HepG2 (cell line): ENCODE measurements around the gene CA12. TPM values are rescaled to one million over a fixed set of nuclear protein-coding genes. Genes with fewer than 3 reads are reported as not detected.

ENCODE experiments used
- ATAC-seq: fragments of 200-7000 bp; cut with Tn5 transposase; 3 replicates; pipeline ENCODE4 v1.9.1; 2020; ENCODE audit warnings: mild to moderate bottlenecking, moderate library complexity
- BruUV-seq: library from RNA; stranded (reverse); fragments of 400-500 nt; replicated peaks from 2 replicates; lab custom pipeline; 2021; lab: Mats Ljungman, UMichigan
- CTCF ChIA-PET: fragments of 300-600 bp; formaldehyde crosslinking; extraction: SDS; loops from one replicate; lab custom pipeline; 2021; ENCODE audit warnings: low total read pairs, inconsistent platforms, low intra/inter-chr PET ratio; lab: Yijun Ruan, JAX
- POLR2A ChIA-PET: fragments of 350-600 bp; sonication (Branson Sonifier 250); formaldehyde crosslinking; loops from one replicate; lab custom pipeline; 2020; ENCODE audit warnings: antibody characterized with exemption, inconsistent platforms; lab: Yijun Ruan, JAX
- DNase-seq: peaks from one replicate; pipeline ENCODE4 v3.0.0-alpha.2; 2015; ENCODE audit warnings: low spot score
- FAIRE-seq: peaks from 3 replicates; lab custom pipeline; 2011; peaks lifted over from hg19 to GRCh38; lab: Jason Lieb, UNC
- H2AFZ ChIP-seq: one replicate; pipeline ENCODE4 v1.6.1; 2011; ENCODE audit warnings: low read length, inconsistent platforms
- H3K27ac ChIP-seq: fragments of 300-600 bp; 3 replicates; pipeline ENCODE4 v1.8.0; 2011; ENCODE audit warnings: mixed run types, mild to moderate bottlenecking, mixed read lengths, low read length, inconsistent platforms; ENCODE audit not compliant: insufficient read depth; ENCODE audit errors: extremely low read length
- H3K27me3 ChIP-seq, 2 experiments: fragments of 200-600 bp in 1 of 2; 2 replicates in 1 of 2; 3 replicates in 1 of 2; pipeline versions ENCODE4 v1.6.0 to v1.8.0; 2011; ENCODE audit warnings: low read length in 2 of 2, mild to moderate bottlenecking in 2 of 2, moderate library complexity in 2 of 2, inconsistent platforms in 1 of 2; ENCODE audit not compliant: insufficient read depth in 2 of 2, control insufficient read depth in 1 of 2
- H3K36me3 ChIP-seq, 2 experiments: fragments of 200-600 bp in 1 of 2; replicated peaks in 1 of 2; 2 replicates in 1 of 2; 3 replicates in 1 of 2; pipeline versions ENCODE4 v1.5.1 to v1.8.0; 2011; ENCODE audit warnings: low read length in 2 of 2, inconsistent platforms in 1 of 2; ENCODE audit not compliant: insufficient read depth in 2 of 2, control insufficient read depth in 1 of 2
- H3K4me1 ChIP-seq: 2 replicates; pipeline ENCODE4 v1.5.1; 2012; ENCODE audit warnings: low read length, inconsistent platforms; ENCODE audit not compliant: insufficient read depth
- H3K4me2 ChIP-seq: 2 replicates; pipeline ENCODE4 v1.6.0; 2011; ENCODE audit warnings: low read depth, low read length, inconsistent platforms
- H3K4me3 ChIP-seq, 3 experiments: fragments of 200-600 bp in 1 of 3; sonication (generic), shearing (Covaris generic) in 1 of 3; replicated peaks in 1 of 3; 2 replicates each; pipeline ENCODE4 v1.5.1; 2011 to 2016; ENCODE audit warnings: low read length in 3 of 3, inconsistent platforms in 2 of 3, low read depth in 2 of 3, mild to moderate bottlenecking in 2 of 3, control low read depth in 1 of 3, mixed read lengths in 1 of 3; ENCODE audit not compliant: insufficient read depth in 1 of 3
- H3K79me2 ChIP-seq: one replicate; pipeline ENCODE4 v1.6.1; 2011; ENCODE audit warnings: low read length, inconsistent platforms; ENCODE audit not compliant: insufficient read depth
- H3K9ac ChIP-seq: 2 replicates; pipeline ENCODE4 v1.6.0; 2011; ENCODE audit warnings: mild to moderate bottlenecking, low read depth, low read length, inconsistent platforms; ENCODE audit not compliant: insufficient read depth
- H3K9me3 ChIP-seq: 2 replicates; pipeline ENCODE4 v1.5.1; 2012; ENCODE audit warnings: mild to moderate bottlenecking, low read length
- H4K20me1 ChIP-seq: 2 replicates; pipeline ENCODE4 v1.6.0; 2011; ENCODE audit warnings: inconsistent platforms, mild to moderate bottlenecking, low read length, moderate library complexity; ENCODE audit not compliant: insufficient read depth
- BORCS8-MEF2B ChIP-seq: sonication (generic); formaldehyde crosslinking; IDR thresholded peaks from 2 replicates; pipeline ENCODE4 v1.8.0; 2022; ENCODE audit warnings: mild to moderate bottlenecking, missing genetic modification reagents
- BRCA1 ChIP-seq: sonication (generic); formaldehyde crosslinking; IDR thresholded peaks from 2 replicates; pipeline ENCODE4 v1.4.0; 2020; ENCODE audit warnings: missing genetic modification reagents
- GFI1 ChIP-seq: sonication (generic); formaldehyde crosslinking; IDR thresholded peaks from 2 replicates; pipeline ENCODE4 v1.5.0; 2020; ENCODE audit warnings: missing genetic modification reagents, mild to moderate bottlenecking, borderline replicate concordance
- MEF2D ChIP-seq: sonication (generic); formaldehyde crosslinking; IDR thresholded peaks from 2 replicates; pipeline ENCODE4 v1.5.1; 2020; ENCODE audit warnings: mild to moderate bottlenecking, missing genetic modification reagents
- NFE2L2 ChIP-seq: fragments of 150-350 bp; IDR thresholded peaks from 2 replicates; pipeline ENCODE4 v1.6.1; 2014; ENCODE audit warnings: low read length
- NONO ChIP-seq, 2 experiments: fragments of 450-650 bp in 1 of 2; sonication (generic) in 1 of 2; formaldehyde crosslinking in 1 of 2; IDR thresholded peaks in 1 of 2; conservative IDR thresholded peaks in 1 of 2; 2 replicates each; pipeline versions ENCODE4 v1.6.1 to v1.8.0; 2017 to 2022; ENCODE audit warnings: mild to moderate bottlenecking in 1 of 2, missing genetic modification reagents in 1 of 2, moderate library complexity in 1 of 2
- SAP130 ChIP-seq: IDR thresholded peaks from 2 replicates; pipeline ENCODE4 v1.6.1; 2016; ENCODE audit warnings: low read depth
- ZFY ChIP-seq: sonication (generic); formaldehyde crosslinking; IDR thresholded peaks from 2 replicates; pipeline ENCODE4 v1.4.0; 2020; ENCODE audit warnings: missing genetic modification reagents
- ZNF430 ChIP-seq: sonication (generic); formaldehyde crosslinking; IDR thresholded peaks from 2 replicates; pipeline ENCODE4 v1.9.0; 2021; ENCODE audit warnings: mild to moderate bottlenecking, missing genetic modification reagents
- ZNF460 ChIP-seq: sonication (generic); formaldehyde crosslinking; IDR thresholded peaks from 2 replicates; pipeline ENCODE4 v1.5.1; 2020; ENCODE audit warnings: missing genetic modification reagents, mild to moderate bottlenecking, borderline replicate concordance
- ZNF577 ChIP-seq: sonication (generic); formaldehyde crosslinking; IDR thresholded peaks from 2 replicates; pipeline ENCODE4 v1.4.0; 2020; ENCODE audit warnings: mild to moderate bottlenecking, low read depth, missing genetic modification reagents, borderline replicate concordance
- ZNF850 ChIP-seq: sonication (generic); formaldehyde crosslinking; conservative IDR thresholded peaks from 2 replicates; pipeline ENCODE4 v1.9.0; 2021; ENCODE audit warnings: mild to moderate bottlenecking, missing genetic modification reagents
- WGBS: methylation state at CpG from one replicate; pipeline ENCODE4 v1.1.6; 2017; ENCODE audit warnings: low lambda C conversion rate; 5-methylcytosine and 5-hydroxymethylcytosine counted together
- in situ Hi-C: cut with HindIII; loops from 2 replicates; pipeline ENCODE4 v1.10.0; 2017; ENCODE audit warnings: low pct_unique_long_range_greater_than_20kb; ENCODE audit not compliant: extremely low pct_ligation_motif_present
- intact Hi-C: fragments of 100-400 bp; cut with micrococcal nuclease; formaldehyde crosslinking; loops from one replicate; pipeline ENCODE4 v1.10.0; 2022; ENCODE audit not compliant: unreplicated experiment
- polyA plus RNA-seq, 8 experiments: library from polyadenylated mRNA; depleted of rRNA in 3 of 8; stranded (reverse) in 7 of 8; unstranded in 1 of 8; fragments of >200 nt; fragmentation: Illumina TruSeq in 4 of 8; extraction: Trizol in 4 of 8; gene quantifications; 2 replicates each; pipeline versions ENCODE4 v1.2.1 to v1.2.3, GENCODE V29; 2011 to 2016; ENCODE audit warnings: low read depth in 4 of 8, missing spikeins in 1 of 8, mixed read lengths in 1 of 8; ENCODE audit not compliant: insufficient read depth in 1 of 8
- total RNA-seq, 5 experiments: library from RNA; depleted of rRNA; stranded (reverse); fragments of >200 nt; fragmentation: Illumina TruSeq; extraction: Trizol; gene quantifications; 2 replicates each; pipeline ENCODE4 v1.2.3, GENCODE V29; 2016; ENCODE audit warnings: low read depth in 1 of 5

Gene CA12
- total and polyA plus RNA-seq, 2 of the 13 experiments (the other 11 are each of a cell fraction or from before 2014, with no cell fraction given): 0.07 to 0.20 TPM

- Histone ChIP-seq H3K9me3 (no peaks in the 10 kb centered on the region), H2AFZ (no peak overlapping the region), H3K4me3 (no peak overlapping the region), H4K20me1 (no peaks in the 10 kb centered on the region), H3K4me1 (peaks cover 6% of the 10 kb centered on the region), H3K27me3 (no peaks in the 10 kb centered on the region), H3K4me2 (no peak overlapping the region), H3K36me3 (no peaks in the 10 kb centered on the region), H3K9ac (no peak overlapping the region), H3K27ac (no peak overlapping the region), H3K79me2 (no peaks in the 10 kb centered on the region)
- WGBS: 40% methylated on average over 1 of the region's 1 CpG
- FAIRE-seq (no peak), ATAC-seq (no peak), DNase-seq (no peak)
- BruUV-seq: no TSS peak
- CTCF ChIA-PET: no interaction called here
- in situ Hi-C loops: no loop called here
- intact Hi-C loops: no loop called here
- POLR2A ChIA-PET: no interaction called here
- TF ChIP-seq BORCS8-MEF2B (CRISPR knock-in tag) (no peak), ZNF430 (no peak), MEF2D (CRISPR knock-in tag) (no peak), NFE2L2 (no peak), ZNF577 (CRISPR knock-in tag) (no peak), ZNF850 (CRISPR knock-in tag) (no peak)
These were observed 80.6 kb downstream of the CA12 start for GRCh38 chr15:63301088-63301487.

GRCh38 chr15:63299943-63300575, 81.6 kb downstream of the CA12 start:
- H2AFZ ChIP-seq: no peak overlapping the region
- no peaks in the 10 kb centered on the region for H4K20me1 ChIP-seq
- FAIRE-seq (no peak), DNase-seq (no peak), ATAC-seq (no peak)
- CTCF ChIA-PET: no interaction called here
- no peak overlapping the region for H3K9ac ChIP-seq
- in situ Hi-C loops: loop anchor here (25.0 kb wide), 1 partner anchor 262 kb away; no protein-coding TSS in a partner anchor
- H3K9me3 ChIP-seq: no peaks in the 10 kb centered on the region
- H3K27ac ChIP-seq: no peak overlapping the region
- WGBS: 50% methylated on average over 7 of the region's 7 CpGs
- H3K4me1 ChIP-seq: peaks cover 9% of the 10 kb centered on the region
- H3K36me3 ChIP-seq: no peaks in the 10 kb centered on the region
- TF ChIP-seq ZNF460 (CRISPR knock-in tag) (no peak), SAP130 (CRISPR knock-in tag) (no peak), NONO (IDR thresholded peaks at IDR 0.05) (no peak), NONO (CRISPR knock-in tag; conservative IDR thresholded peaks at IDR 0.05) (no peak), GFI1 (CRISPR knock-in tag) (no peak), ZFY (CRISPR knock-in tag) (no peak), BRCA1 (CRISPR knock-in tag) (no peak)
- POLR2A ChIA-PET: no interaction called here
- intact Hi-C loops: no loop called here
- H3K4me3 ChIP-seq: no peak overlapping the region
- no peaks in the 10 kb centered on the region for H3K79me2 ChIP-seq
- no peak overlapping the region for H3K4me2 ChIP-seq
- no peaks in the 10 kb centered on the region for H3K27me3 ChIP-seq
- BruUV-seq: no TSS peak
